TTC549 (cell line): ENCODE results near the gene ELOVL2.
"Not testable (repeated sequence)": the region's sequence is repeated elsewhere in the genome, so short reads cannot be mapped to it uniquely, and the experiment has no call there.

ENCODE experiments used
- FAIRE-seq: peaks from 2 replicates; lab custom pipeline; 2012; peaks lifted over from hg19 to GRCh38; lab: Jason Lieb, UNC

ELOVL2 gene

DNA sequence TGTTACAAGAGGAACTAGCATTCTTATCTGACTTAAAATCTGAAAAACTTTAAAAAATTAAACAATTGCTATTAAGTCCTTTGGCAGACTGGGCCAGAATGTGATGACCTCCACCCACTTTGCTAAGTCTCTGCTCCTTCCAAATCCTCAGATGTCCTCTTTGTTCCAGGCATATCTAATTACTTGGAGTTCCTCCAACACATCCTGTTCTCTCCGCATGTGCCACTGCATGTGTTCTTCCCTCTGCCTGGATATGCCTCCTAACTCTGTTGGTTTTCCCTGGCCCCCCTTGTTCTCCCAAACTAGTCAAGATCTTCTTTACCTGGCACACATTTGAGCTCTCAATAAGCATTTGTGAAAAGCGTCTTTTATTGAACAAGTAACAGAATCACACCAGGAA, 23.1 kb downstream of the ELOVL2 start:
- no peak for FAIRE-seq

DNA sequence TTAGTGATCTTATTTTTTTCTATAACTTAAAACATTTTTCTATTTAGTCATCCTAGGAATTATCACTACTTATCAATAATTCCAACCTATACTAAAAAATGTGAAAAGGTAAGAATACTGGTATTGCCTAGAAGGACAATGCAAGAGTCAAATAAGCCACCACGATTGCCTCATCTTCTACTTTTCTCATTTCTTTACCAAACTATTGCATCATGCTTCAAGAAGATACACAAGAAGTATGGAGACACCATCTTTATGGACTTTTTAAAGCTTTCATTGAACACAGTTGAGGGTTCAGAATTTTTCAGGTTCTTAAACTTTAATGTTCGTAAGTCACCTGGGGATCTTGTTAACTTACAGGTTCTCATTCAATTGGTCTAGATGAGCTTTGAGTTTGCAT, 25.9 kb downstream of the ELOVL2 start:
- FAIRE-seq, result no peak

GRCh38 chr6:11017090-11017489, 27.0 kb downstream of the ELOVL2 start:
- FAIRE-seq, result no peak

DNA sequence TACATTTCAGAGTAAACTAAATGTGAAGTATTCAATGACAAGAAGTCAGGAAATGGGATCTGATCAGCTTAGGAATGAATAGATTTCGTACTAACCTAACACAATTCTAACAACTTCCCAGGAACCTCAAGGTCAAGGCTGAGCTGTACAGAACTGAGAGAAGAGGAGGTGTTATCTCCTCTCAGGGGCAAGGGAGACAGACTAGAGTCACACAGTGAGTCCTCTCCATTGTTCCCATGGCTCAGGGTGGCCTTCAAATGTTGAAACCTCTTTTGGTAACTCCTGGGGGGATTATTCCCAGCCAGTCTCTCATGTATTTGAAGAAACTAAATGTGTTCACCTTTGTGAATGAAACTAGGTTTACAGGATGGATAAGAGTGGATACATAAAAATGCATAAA, 27.7 kb downstream of the ELOVL2 start:
- FAIRE-seq, result no peak

GRCh38 chr6:11015102-11015501, 29.0 kb downstream of the ELOVL2 start:
- FAIRE-seq, result no peak

DNA sequence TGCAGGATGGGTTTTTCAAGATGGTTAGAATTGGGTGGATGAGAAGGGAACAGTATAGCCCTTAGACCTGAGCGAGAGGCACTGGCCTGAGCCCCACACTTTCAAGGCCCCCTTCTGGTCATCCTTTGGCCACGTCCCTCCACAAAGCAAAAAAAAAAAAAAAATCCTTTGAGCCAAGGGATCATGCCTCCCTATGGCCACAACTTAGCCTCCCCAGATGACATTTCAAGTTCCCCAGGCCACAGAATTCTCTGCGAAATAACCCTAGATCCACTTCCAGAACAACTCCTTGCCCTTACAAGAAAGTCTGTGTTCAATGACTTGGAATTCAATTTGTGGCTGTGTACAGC, 30.4 kb downstream of the ELOVL2 start:
- FAIRE-seq, result no peak

GRCh38 chr6:11012976-11013720, 31.0 kb downstream of the ELOVL2 start:
- no peak for FAIRE-seq

DNA sequence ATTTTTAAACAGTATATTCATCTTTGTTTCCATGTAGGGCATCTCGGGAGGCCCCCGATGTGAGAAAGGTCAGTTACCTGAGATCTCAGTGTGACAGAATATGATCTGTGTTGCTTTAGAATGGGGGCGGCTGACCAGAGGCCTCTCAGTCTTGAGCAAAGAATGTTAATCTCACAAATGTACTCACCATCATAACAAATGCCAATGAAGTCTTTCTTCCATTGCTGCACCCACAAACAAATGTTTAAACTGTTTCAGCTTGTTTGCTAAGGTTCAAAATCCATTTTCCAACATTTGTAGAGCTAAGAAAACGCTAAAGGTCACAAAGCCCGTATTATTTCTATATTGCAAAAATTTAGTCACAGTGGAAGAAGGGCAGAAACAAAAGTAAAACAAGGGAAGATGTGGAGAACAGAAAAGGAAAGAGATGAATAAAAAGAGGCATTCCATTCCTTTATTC, 31.8 kb downstream of the ELOVL2 start:
- FAIRE-seq, result no peak

- FAIRE-seq, result no peak
Measured at GRCh38 chr6:11011787-11012234, 32.3 kb downstream of the ELOVL2 start.

GRCh38 chr6:11009353-11009752, 34.8 kb downstream of the ELOVL2 start:
- FAIRE-seq, result no peak

DNA sequence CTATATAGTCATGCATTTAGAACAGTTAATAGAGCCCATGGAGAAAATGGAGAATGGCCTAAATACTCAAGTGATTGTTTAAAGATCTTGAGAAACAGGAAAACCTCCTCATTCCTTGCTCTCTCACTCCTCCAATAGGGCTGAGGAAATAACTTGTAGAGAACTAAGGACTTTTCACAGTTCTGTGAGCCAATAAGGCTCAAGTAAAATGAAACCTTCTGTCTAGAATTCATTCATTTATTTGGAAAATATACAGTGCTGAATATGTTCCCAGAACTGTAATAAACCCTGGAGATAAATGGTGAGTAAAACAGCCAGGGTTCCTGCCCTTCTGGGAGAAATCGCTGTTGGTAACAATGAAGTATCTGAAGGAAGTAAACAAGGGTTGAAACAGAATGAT, 35.3 kb downstream of the ELOVL2 start:
- no peak for FAIRE-seq

DNA sequence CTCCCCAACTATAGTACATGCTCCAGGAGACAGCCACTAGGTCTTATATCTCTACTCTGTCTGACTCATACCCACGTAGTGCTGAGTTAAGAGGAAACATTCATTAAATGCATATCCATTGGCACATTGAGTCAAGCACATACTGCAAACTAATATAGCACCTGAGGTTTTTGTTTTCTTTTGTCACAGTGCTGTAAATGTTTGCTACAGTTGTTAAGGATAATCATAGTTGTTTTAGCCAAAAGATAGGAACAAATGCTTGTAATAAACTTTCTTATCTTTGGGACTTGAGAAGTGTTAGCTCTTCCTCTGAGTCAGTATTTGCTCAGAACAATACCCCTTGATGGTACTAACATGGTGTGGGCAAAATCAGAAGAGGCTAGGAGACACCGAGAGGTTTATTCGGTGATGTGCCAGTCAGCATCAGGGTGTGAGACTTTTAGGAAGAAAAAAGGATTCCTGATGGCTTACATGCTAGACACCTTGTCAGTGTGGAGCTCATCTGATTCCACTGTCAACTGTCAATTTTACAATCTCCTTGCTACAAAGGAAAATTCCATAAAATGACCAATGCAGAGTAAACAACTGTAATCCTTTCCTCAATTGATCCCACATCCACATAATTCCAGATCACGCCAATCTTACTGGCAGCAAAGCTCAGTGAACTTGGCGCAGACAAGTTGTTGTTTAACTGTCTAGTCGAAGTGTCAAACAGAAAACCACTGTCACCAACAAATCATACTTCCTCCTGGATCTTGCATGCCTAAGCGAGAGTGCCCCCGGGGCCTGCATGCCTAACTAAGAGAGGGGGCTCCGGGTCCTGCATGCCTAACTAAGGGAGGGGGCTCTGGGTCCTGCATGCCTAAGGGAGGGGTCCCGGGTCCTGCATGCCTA, 36.1 kb downstream of the ELOVL2 start:
- no peak for FAIRE-seq

DNA sequence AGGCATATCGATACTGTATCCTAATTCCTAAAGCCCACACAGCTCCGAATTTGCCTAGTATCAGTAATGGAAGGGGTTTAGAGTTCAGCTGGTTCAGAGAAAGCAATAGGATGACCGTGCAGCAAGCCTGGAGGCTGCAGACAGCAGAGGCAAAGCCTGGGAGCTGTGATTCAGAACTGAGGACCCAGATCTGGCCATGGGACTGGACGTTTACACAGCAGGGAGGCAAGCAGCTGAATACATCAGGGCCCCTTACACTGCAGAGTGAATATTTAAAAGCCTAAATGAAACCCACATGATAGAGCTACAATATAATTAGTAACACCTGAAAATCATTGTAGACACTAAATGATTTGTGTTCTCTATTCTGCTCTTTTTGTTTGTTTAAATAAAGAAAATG, 38.0 kb downstream of the ELOVL2 start:
- no peak for FAIRE-seq

DNA sequence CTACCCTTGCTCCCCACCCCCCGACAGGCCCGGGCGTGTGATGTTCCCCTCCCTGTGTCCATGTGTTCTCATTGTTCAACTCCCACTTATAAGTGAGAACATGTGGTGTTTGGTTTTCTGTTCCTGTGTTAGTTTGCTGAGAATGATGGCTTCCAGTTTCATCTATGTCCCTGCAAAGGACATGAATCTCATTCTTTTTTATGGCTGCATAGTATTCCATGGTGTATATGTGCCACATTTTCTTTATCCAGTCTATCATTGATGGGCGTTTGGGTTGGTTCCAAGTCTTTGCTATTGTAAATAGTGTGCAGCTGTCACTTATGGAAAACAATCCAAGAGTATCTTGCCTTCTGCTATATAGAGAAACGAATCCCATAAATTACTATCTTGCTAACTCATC, 40.8 kb downstream of the ELOVL2 start:
- not testable (repeated sequence) for FAIRE-seq

GRCh38 chr6:11002176-11002575, 41.9 kb downstream of the ELOVL2 start:
- FAIRE-seq, result no peak

- no peak for FAIRE-seq
Measured at GRCh38 chr6:10999994-11000393, 44.1 kb downstream of the ELOVL2 start.

DNA sequence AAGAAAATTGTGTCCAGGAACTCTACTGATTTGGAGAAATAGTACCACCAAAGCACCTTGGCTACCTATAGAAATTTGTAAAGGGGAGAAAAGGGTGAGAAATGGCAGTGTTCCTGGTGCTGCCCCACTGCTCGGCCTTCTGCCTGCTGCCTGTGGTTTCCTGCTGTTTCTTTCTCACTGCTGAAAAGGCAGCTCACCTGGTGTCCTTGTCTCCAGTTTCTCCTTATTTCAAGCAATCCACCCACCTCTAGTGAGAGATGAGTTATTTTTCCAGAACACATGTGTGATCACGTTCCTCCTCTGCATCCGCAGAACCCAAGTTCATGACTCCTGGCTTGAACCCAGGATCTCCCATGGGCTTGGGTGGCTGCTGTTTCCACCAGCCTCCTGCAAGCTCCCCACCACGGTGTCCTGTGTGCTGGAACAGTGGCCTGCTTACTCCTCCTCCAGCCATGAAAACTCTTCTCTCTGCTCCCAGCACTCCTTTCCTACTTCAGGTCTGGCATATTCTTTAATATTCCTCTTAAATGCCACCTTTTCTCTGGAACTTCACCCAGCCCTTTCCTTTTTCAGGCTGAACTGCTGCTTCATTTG, 48.9 kb downstream of the ELOVL2 start:
- FAIRE-seq, result no peak

DNA sequence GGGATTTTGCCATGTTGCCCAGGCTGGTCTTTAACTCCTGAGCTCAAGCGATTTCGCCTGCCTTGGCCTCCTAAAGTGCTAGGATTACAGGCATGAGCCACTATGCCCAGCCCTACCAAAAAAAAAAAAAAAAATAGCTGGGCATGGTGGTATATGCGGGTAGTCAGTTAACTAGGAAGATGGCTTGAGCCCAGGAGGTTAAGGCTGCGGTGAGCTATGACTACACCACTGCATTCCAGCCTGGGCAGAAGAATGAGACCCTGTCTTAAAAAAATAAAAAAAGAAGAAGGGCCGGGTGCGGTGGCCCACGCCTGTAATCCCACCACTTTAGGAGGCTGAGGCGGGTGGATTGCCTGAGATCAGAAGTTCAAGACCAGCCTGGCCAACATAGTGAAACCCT, 50.2 kb downstream of the ELOVL2 start:
- FAIRE-seq, result no peak

- FAIRE-seq, result no peak
Measured at GRCh38 chr6:10991115-10991514, 53.0 kb downstream of the ELOVL2 start.

DNA sequence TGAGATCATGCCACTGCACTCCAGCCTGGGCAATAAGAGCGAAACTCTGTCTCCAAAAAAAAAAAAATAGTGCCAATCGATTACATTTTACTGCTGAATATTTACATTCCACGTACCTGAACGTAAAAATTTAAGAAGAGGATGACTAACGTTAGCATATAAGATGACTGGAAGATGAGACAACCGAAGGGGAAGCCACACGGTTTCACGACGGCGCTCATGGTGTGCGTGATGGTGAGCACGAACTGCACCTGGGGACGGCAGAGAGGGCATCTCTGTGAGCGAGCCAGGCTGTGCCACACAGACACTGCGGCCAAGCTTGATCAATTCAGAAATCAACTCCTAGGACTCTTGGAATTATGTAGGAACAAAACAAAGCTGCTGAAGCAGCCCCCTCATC, 54.5 kb downstream of the ELOVL2 start:
- FAIRE-seq, result no peak

- FAIRE-seq, result not testable (repeated sequence)
Measured at GRCh38 chr6:10984959-10985358, 59.1 kb downstream of the ELOVL2 start.

- FAIRE-seq, result no peak
Measured at GRCh38 chr6:10981409-10981808, 62.7 kb downstream of the ELOVL2 start.

DNA sequence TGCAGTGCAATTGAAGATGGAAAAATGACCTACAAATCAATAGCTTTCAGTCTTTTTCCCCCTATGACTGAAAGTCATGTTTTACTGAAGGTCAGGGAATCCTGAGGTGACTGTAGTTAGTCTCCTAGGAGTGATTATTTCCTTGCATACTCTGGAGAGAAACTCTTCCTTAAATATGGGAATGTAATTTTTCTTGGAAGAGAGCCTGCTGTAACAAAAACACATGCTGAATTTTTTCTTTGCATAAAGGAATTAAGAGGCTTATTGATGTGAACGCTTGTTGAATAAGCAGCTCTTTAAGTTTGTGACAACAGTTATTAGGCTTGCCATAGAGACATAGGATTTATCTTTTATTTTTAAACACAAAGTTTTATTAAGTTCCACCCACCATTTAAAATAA, 64.5 kb downstream of the ELOVL2 start:
- no peak for FAIRE-seq
